Retinal pigment epithelial cell (primary cell): ENCODE data around the gene RALGAPA2.

Experiments
- DNase-seq: peaks from one replicate; pipeline ENCODE4 v3.0.0-alpha.2; 2010; ENCODE audit warnings: low read depth
- H3K4me3 ChIP-seq: 2 replicates; pipeline ENCODE4 v1.5.1; 2011; ENCODE audit warnings: mild to moderate bottlenecking, low read length, control low read depth, moderate library complexity
- CTCF ChIP-seq: conservative IDR thresholded peaks from 2 replicates; pipeline ENCODE4 v1.5.1; 2011; ENCODE audit warnings: low read depth, low read length, control low read depth, inconsistent platforms

RALGAPA2 gene

GRCh38 chr20:20657092-20657491 lies 55.4 kb downstream of the RALGAPA2 start:
- no peak overlapping the region for H3K4me3 ChIP-seq
- DNase-seq, result no peak
- TF ChIP-seq CTCF, result no peak

- no peak overlapping the region for H3K4me3 ChIP-seq
- no peak for DNase-seq
- TF ChIP-seq CTCF, result no peak
Observed at GRCh38 chr20:20655883-20656282, 56.6 kb downstream of the RALGAPA2 start.

- no peak for TF ChIP-seq CTCF
- H3K4me3 ChIP-seq, result no peak overlapping the region
- no peak for DNase-seq
Observed at GRCh38 chr20:20649945-20650344, 62.5 kb downstream of the RALGAPA2 start.

- no peak overlapping the region for H3K4me3 ChIP-seq
- no peak for TF ChIP-seq CTCF
- no peak for DNase-seq
Observed at GRCh38 chr20:20643927-20644326, 68.5 kb downstream of the RALGAPA2 start.

GRCh38 chr20:20641783-20642182 lies 70.7 kb downstream of the RALGAPA2 start:
- H3K4me3 ChIP-seq, result no peak overlapping the region
- DNase-seq, result no peak
- no peak for TF ChIP-seq CTCF

- H3K4me3 ChIP-seq, result no peak overlapping the region
- no peak for DNase-seq
- no peak for TF ChIP-seq CTCF
Observed at GRCh38 chr20:20638878-20639277, 73.6 kb downstream of the RALGAPA2 start.

GRCh38 chr20:20637998-20638725 lies 74.3 kb downstream of the RALGAPA2 start:
- DNase-seq, result no peak
- no peak for TF ChIP-seq CTCF
- H3K4me3 ChIP-seq, result no peak overlapping the region
